Fibroblast of lung (primary cell): ENCODE results near the gene IRF2BPL.

Experiments used
- CTCF ChIP-seq, 2 donors: IDR thresholded peaks in 1 of 2; conservative IDR thresholded peaks in 1 of 2; 1 replicate in 1 of 2; 2 replicates in 1 of 2; pipeline ENCODE4 v1.5.1; 2011 to 2012; ENCODE audit warnings: low read length in 2 of 2, control low read depth in 1 of 2, inconsistent platforms in 1 of 2, low read depth in 1 of 2, mild to moderate bottlenecking in 1 of 2
- EZH2 ChIP-seq: IDR thresholded peaks from 2 replicates; pipeline ENCODE4 v1.5.1; 2012; ENCODE audit warnings: low read length, control low read depth, mild to moderate bottlenecking; ENCODE audit errors: missing control alignments

DNA sequence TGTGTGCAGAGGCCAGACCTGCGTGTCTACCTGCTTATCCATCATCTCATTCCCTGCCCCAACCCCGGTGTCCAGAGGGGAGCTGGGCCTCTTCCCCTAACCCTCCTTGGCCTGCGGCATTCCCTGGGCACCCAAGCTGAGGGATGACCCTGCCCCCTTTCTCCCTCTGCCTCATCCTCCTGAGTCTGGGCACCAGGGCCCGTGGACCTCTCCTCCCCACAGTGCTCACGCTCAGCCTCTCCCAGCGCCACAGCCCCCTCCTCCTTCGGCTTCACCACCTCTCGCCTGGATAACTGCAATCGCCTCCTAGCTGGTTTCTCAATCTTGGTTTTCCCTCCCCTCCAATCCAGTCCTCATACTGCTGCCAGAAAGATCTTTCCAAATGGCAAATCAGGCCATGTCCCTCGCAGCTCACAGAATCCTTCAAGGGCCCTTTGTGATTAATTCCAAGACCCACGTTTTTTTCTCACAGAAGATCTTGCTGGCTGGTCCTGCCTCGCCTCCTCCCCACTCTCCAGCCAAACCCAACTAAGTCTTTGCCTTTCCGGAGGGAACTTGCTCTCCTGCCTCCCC, 16.2 kb downstream of the IRF2BPL start:
- TF ChIP-seq CTCF (conservative IDR thresholded peaks at IDR 0.05 in 1 of 2, IDR thresholded peaks at IDR 0.05 in 1 of 2; ENCODE audit: low read depth in 1 of 2, low read length in 2 of 2) (no peak), EZH2 (no peak)
